ENCODE data around the gene OR6N2.

Gene OR6N2

GRCh38 chr1:158800526-158800925 is 19.5 kb upstream of the OR6N2 start:
- Histone ChIP-seq H3K79me2 (ENCODE audit: insufficient read depth, low read length) (no peaks in the 10 kb centered on the region), H3K27me3 (ENCODE audit: insufficient read depth, low read length) (no peaks in the 10 kb centered on the region), H3F3A (ENCODE audit: insufficient read depth, low read length) (no peaks in the 10 kb centered on the region), H3K27ac (ENCODE audit: low read depth, low read length, poor library complexity, severe bottlenecking) (no peak overlapping the region), H3K4me2 (ENCODE audit: low read length) (no peak overlapping the region), H3K4me1 (ENCODE audit: insufficient read depth, low read length, severe bottlenecking) (no peaks in the 10 kb centered on the region), H3K4me3 (ENCODE audit: low read depth, low read length, poor library complexity, severe bottlenecking) (no peak overlapping the region), H3K9me2 (ENCODE audit: low read depth, low read length) (no peaks in the 10 kb centered on the region), H4K20me1 (ENCODE audit: insufficient read depth, low read length) (no peaks in the 10 kb centered on the region), H3K36me3 (ENCODE audit: insufficient read depth, low read length) (no peaks in the 10 kb centered on the region), H3K9me3 (ENCODE audit: low read length) (no peaks in the 10 kb centered on the region), H3K9ac (ENCODE audit: low read length) (no peak overlapping the region), H2AFZ (ENCODE audit: low read length) (no peak overlapping the region)
- TF ChIP-seq EZH2 (IDR thresholded peaks at IDR 0.05; ENCODE audit: borderline replicate concordance, low read length) = no peak
- no peak for TF ChIP-seq CTCF (IDR thresholded peaks at IDR 0.05; ENCODE audit: low read length)

- Histone ChIP-seq H3K9me2 (ENCODE audit: low read depth, low read length) (no peaks in the 10 kb centered on the region), H3K27ac (ENCODE audit: low read depth, low read length, poor library complexity, severe bottlenecking) (no peak overlapping the region), H3K36me3 (ENCODE audit: insufficient read depth, low read length) (no peaks in the 10 kb centered on the region), H3K27me3 (ENCODE audit: insufficient read depth, low read length) (no peaks in the 10 kb centered on the region), H2AFZ (ENCODE audit: low read length) (no peak overlapping the region), H4K20me1 (ENCODE audit: insufficient read depth, low read length) (no peaks in the 10 kb centered on the region), H3K4me3 (ENCODE audit: low read depth, low read length, poor library complexity, severe bottlenecking) (no peak overlapping the region), H3K9ac (ENCODE audit: low read length) (no peak overlapping the region), H3K4me1 (ENCODE audit: insufficient read depth, low read length, severe bottlenecking) (no peaks in the 10 kb centered on the region), H3K9me3 (ENCODE audit: low read length) (no peaks in the 10 kb centered on the region), H3K4me2 (ENCODE audit: low read length) (no peak overlapping the region), H3K79me2 (ENCODE audit: insufficient read depth, low read length) (no peaks in the 10 kb centered on the region), H3F3A (ENCODE audit: insufficient read depth, low read length) (no peaks in the 10 kb centered on the region)
- TF ChIP-seq CTCF (IDR thresholded peaks at IDR 0.05; ENCODE audit: low read length) (no peak), EZH2 (IDR thresholded peaks at IDR 0.05; ENCODE audit: borderline replicate concordance, low read length) (no peak)
Measured at GRCh38 chr1:158799689-158800088, 18.7 kb upstream of the OR6N2 start.

DNA sequence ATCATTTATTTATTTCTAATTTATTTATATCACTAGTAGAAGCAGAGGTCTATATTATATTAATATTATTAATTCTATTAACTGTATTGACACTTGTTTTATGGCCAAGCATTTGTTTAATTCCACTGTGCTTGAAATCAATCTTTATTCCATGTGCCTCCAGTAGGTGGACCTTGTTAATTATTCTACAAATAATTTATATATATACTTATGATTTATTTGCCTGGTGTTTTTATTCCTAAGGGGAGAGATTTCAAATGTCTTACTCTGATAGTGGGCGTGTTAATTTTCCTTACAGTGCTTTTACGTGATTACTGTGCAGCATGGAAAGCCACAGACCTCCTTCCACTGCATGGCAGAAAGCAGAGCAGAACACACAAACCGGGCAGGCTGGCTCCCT is 17.5 kb upstream of the OR6N2 start:
- no peak overlapping the region for H3K4me3 ChIP-seq (ENCODE audit: low read depth, low read length, poor library complexity, severe bottlenecking)
- no peaks in the 10 kb centered on the region for H3K27me3 ChIP-seq (ENCODE audit: insufficient read depth, low read length)
- H3K27ac ChIP-seq (ENCODE audit: low read depth, low read length, poor library complexity, severe bottlenecking) = no peak overlapping the region
- no peak overlapping the region for H3K9ac ChIP-seq (ENCODE audit: low read length)
- TF ChIP-seq CTCF (IDR thresholded peaks at IDR 0.05; ENCODE audit: low read length) (0 out of 2 replicates have a peak, but pooled peaks have one; percentile 4), EZH2 (IDR thresholded peaks at IDR 0.05; ENCODE audit: borderline replicate concordance, low read length) (no peak)
- no peaks in the 10 kb centered on the region for H3K4me1 ChIP-seq (ENCODE audit: insufficient read depth, low read length, severe bottlenecking)
- no peaks in the 10 kb centered on the region for H3K79me2 ChIP-seq (ENCODE audit: insufficient read depth, low read length)
- no peak overlapping the region for H3K4me2 ChIP-seq (ENCODE audit: low read length)
- no peaks in the 10 kb centered on the region for H3F3A ChIP-seq (ENCODE audit: insufficient read depth, low read length)
- no peak overlapping the region for H2AFZ ChIP-seq (ENCODE audit: low read length)
- no peaks in the 10 kb centered on the region for H3K9me2 ChIP-seq (ENCODE audit: low read depth, low read length)
- no peaks in the 10 kb centered on the region for H4K20me1 ChIP-seq (ENCODE audit: insufficient read depth, low read length)
- no peaks in the 10 kb centered on the region for H3K36me3 ChIP-seq (ENCODE audit: insufficient read depth, low read length)
- no peaks in the 10 kb centered on the region for H3K9me3 ChIP-seq (ENCODE audit: low read length)

Measured in OCI-LY1 (cell line).